GM21825 (cell line): ENCODE results near the gene NUAK1.

Experiments used
- ATAC-seq: cut with Tn5 transposase; IDR thresholded peaks from one replicate; pipeline ENCODE4 v1.9.1; 2021; ENCODE audit warnings: mild to moderate bottlenecking, moderate library complexity; ENCODE audit not compliant: unreplicated experiment

NUAK1 gene

GRCh38 chr12:106132175-106133135 lies 6.3 kb downstream of the NUAK1 start:
- no peak for ATAC-seq

GRCh38 chr12:106131676-106132075 lies 7.1 kb downstream of the NUAK1 start:
- no peak for ATAC-seq

GRCh38 chr12:106130474-106131113 lies 8.2 kb downstream of the NUAK1 start:
- ATAC-seq, result no peak

- ATAC-seq, result no peak
These were observed 10.0 kb downstream of the NUAK1 start for GRCh38 chr12:106128585-106129328.

GRCh38 chr12:106127338-106128126 lies 11.2 kb downstream of the NUAK1 start:
- no peak for ATAC-seq

- ATAC-seq, result no peak
These were observed 12.1 kb downstream of the NUAK1 start for GRCh38 chr12:106126441-106127337.

GRCh38 chr12:106125351-106126095 lies 13.2 kb downstream of the NUAK1 start:
- ATAC-seq, result no peak

- ATAC-seq, result no peak
These were observed 15.1 kb downstream of the NUAK1 start for GRCh38 chr12:106123551-106124081.

- no peak for ATAC-seq
These were observed 15.6 kb downstream of the NUAK1 start for GRCh38 chr12:106123110-106123509.

GRCh38 chr12:106122004-106122403 lies 16.8 kb downstream of the NUAK1 start:
- no peak for ATAC-seq

- no peak for ATAC-seq
These were observed 18.1 kb downstream of the NUAK1 start for GRCh38 chr12:106120519-106121105.

- no peak for ATAC-seq
These were observed 19.5 kb downstream of the NUAK1 start for GRCh38 chr12:106119301-106119700.

GRCh38 chr12:106118381-106119130 lies 20.2 kb downstream of the NUAK1 start:
- no peak for ATAC-seq

GRCh38 chr12:106115440-106115839 lies 23.3 kb downstream of the NUAK1 start:
- ATAC-seq, result no peak

GRCh38 chr12:106114447-106115068 lies 24.2 kb downstream of the NUAK1 start:
- ATAC-seq, result no peak

GRCh38 chr12:106113824-106114446 lies 24.8 kb downstream of the NUAK1 start:
- no peak for ATAC-seq

- no peak for ATAC-seq
These were observed 25.3 kb downstream of the NUAK1 start for GRCh38 chr12:106113446-106113823.
